Epithelial cell of esophagus (primary cell): ENCODE data around the gene SKI.

Source experiments
- DNase-seq: peaks from one replicate; pipeline ENCODE4 v3.0.0; 2010; ENCODE audit warnings: low read depth
- H3K4me3 ChIP-seq: 2 replicates; pipeline ENCODE4 v1.5.1; 2011; ENCODE audit warnings: mild to moderate bottlenecking, low read length, control low read depth
- TF ChIP-seq, protein P1 (sequence below): IDR thresholded peaks from 2 replicates; pipeline ENCODE4 v1.5.1; 2011; ENCODE audit warnings: low read depth, mild to moderate bottlenecking, low read length, control low read depth, inconsistent platforms; ENCODE audit not compliant: insufficient read depth; ENCODE audit errors: missing control alignments

Gene SKI

DNA sequence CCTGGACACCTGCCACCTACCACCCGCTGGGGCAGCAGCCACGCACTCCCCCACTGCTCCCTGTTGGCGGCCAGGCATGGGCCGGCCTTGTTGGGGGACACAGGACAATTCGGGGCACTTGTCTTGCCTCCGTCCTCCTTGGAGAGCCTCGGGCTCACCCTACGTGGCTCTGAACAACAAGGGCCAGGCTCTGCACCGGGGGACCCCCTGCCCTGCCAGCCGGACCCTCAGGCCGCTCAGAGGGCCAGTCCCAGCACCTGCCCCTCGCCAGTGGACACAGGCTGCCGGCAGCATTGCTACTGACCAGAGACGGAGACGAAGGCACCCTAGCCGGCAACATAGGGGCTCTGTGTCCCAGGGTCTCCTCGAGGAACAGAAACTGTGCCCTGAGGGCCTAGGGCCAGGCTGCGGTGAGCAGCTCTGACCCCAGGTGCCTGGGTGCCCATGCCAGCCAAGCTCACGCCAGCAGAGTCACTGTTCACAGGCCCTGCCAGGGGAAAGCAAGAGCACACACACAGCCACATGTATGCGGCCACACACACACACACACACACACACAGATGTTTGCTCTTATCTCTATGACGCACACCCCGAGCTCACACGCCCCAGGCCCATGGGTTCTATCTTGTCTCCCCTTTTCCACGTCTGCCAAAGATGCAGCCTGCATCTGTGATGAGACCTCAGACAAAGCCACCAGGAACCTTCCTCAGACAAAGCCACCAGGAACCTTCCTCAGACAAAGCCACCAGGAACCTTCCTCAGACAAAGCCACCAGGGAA, 117.4 kb downstream of the SKI start:
- DNase-seq = no peak
- TF ChIP-seq, protein P1, sequence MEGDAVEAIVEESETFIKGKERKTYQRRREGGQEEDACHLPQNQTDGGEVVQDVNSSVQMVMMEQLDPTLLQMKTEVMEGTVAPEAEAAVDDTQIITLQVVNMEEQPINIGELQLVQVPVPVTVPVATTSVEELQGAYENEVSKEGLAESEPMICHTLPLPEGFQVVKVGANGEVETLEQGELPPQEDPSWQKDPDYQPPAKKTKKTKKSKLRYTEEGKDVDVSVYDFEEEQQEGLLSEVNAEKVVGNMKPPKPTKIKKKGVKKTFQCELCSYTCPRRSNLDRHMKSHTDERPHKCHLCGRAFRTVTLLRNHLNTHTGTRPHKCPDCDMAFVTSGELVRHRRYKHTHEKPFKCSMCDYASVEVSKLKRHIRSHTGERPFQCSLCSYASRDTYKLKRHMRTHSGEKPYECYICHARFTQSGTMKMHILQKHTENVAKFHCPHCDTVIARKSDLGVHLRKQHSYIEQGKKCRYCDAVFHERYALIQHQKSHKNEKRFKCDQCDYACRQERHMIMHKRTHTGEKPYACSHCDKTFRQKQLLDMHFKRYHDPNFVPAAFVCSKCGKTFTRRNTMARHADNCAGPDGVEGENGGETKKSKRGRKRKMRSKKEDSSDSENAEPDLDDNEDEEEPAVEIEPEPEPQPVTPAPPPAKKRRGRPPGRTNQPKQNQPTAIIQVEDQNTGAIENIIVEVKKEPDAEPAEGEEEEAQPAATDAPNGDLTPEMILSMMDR = no peak
- no peak overlapping the region for H3K4me3 ChIP-seq

DNA sequence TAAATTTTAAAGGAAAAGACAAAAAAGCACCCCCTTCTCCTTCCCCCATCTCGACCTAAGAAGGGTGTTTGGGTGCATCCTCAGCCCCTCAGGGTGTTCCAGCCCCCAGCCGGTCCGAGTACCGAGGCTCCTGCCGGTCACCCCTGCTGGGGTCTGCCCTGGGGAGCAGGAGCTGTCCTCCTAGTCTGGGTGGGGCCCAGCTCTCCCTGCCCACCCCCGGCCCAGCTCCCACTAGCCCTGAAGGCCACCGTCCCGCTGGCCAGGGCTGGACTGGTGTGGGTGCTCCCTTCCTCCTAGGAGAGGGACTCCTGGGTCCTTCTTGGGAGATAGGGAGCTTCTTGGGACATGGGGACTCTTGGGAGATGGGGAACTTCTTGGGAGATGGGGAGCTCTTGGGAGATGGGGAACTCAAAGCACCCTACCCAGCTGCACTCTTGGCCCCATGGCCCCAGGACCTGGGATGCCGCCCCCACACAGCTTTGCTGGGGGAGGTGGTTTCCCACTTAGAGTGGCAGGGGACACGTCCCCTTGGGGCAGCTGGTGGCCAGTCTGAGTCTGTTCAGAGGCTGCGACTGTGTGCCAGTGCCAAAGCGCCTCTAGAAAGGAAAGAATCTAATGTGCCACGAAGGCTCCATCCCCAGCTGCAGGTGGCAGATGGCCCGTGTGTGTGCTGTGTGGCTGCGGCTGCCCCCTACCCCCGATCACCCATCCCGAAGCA, 118.7 kb downstream of the SKI start:
- no peak for DNase-seq
- no peak overlapping the region for H3K4me3 ChIP-seq
- TF ChIP-seq, protein P1 = no peak

DNA sequence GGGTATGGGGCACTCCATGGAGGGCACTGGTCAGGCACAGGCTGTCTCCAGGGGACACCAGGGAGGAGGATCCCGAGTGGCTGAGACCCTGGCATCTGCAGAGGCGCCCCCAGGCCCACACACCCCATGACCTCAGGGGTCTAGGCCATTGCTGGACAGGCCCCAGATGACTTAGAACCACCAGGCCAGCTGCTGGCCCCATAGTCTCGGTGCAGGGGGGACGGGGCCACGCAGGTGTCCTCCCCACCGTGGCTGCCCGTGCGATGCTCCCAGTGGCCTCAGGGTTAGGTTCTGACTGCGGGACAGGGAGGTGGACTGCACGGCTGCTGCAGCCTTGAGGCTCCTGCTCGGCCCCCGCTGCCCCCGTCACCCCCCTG, 119.3 kb downstream of the SKI start:
- no peak overlapping the region for H3K4me3 ChIP-seq
- no peak for DNase-seq
- TF ChIP-seq, protein P1 = no peak

DNA sequence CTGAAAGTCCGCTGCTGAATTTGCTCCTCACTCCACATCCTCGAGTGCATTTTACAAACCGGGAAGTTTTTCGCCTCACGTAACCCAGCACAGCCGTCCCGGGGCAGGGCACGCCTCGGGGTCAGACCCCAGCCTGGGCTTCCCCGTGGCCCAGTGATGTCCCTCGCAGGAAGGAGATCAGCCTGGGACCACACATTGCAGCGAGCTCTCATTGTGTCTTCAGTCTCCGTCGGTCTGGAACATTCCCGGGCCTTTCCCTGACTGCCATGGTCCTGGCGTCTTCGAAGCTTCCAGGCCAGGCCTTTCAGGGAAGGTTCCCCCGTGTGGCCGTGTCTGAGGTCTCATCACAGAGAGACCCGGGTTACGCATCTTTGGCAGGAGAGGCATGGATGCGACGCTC, 119.8 kb downstream of the SKI start:
- no peak for DNase-seq
- TF ChIP-seq, protein P1 = no peak
- no peak overlapping the region for H3K4me3 ChIP-seq

DNA sequence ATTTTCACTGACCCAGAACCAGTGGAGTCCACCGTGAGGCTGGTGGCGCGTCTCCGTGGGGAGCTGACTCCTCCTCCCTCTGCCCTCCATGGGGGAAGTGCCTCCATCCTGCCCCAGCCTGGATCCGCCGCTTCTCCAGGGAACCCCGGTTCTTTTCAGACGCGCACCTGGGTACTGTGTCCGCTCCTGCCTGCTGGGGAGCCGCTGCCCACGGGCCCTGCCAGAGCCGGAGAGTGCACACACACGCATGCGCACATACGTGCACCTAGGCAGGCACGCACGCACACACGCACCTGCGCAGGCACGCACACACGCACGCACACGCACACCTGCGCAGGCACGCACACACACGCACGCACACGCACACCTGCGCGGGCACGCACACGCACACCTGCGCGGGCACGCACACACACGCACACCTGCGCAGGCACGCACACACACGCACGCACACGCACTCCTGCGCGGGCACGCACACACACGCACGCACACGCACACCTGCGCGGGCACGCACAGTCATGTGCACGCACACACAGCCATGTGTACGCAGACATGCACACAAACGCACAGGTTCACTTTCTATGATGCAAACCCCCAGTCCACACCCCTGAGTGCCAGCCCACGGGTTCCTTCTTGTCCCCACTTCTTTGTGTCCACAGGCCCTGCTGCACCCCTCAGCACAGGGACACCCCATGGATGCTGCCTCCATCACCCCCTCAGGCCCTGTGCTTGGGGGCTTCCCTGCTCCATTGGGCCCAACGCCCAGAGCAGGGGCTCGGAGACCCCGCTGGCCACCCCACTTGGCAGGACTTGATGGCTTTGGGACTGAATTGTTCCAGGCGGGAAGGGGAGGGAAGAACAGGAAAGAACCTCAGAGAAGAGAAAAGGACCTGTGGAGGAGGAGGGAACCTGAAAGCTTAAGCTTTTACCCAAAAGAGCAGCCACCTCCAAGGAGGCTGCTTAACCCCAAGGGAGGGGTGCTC, 120.5 kb downstream of the SKI start:
- no peak overlapping the region for H3K4me3 ChIP-seq
- TF ChIP-seq, protein P1 = no peak
- no peak for DNase-seq

DNA sequence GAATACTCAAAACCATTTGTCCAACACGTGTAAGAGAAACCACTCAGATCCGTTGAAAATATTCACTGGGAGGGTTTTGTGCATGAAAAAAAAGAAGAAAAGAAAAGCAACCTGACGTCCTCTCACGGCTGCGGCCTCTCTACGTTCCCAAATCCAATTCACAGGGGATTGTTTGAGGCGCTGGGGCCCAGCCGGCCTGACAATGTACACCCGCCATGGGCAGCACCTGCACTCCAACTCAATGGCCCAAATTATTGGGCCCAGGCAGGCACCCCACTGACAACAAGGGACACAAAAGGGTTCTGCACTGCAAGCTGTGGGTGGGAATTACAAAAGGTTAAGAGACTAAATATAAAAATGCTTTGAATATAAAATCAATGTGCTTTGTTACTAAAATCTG, 121.7 kb downstream of the SKI start:
- no peak overlapping the region for H3K4me3 ChIP-seq
- TF ChIP-seq, protein P1 = no peak
- DNase-seq = no peak
